AG10803 (cell line): ENCODE results near the gene APLP1.
"Not testable (repeated sequence)": the region's sequence is repeated elsewhere in the genome, so short reads cannot be mapped to it uniquely, and the experiment has no call there.

Source experiments
- DNase-seq: peaks from one replicate; pipeline ENCODE4 v3.0.0; 2010; ENCODE audit warnings: low read depth
- H3K4me3 ChIP-seq: 2 replicates; pipeline ENCODE4 v1.5.1; 2011; ENCODE audit warnings: mild to moderate bottlenecking, low read length, control low read depth
- TF ChIP-seq, protein P1 (sequence below): conservative IDR thresholded peaks from 2 replicates; pipeline ENCODE4 v1.5.1; 2011; ENCODE audit warnings: mild to moderate bottlenecking, low read length, control low read depth, inconsistent platforms

Gene APLP1

DNA sequence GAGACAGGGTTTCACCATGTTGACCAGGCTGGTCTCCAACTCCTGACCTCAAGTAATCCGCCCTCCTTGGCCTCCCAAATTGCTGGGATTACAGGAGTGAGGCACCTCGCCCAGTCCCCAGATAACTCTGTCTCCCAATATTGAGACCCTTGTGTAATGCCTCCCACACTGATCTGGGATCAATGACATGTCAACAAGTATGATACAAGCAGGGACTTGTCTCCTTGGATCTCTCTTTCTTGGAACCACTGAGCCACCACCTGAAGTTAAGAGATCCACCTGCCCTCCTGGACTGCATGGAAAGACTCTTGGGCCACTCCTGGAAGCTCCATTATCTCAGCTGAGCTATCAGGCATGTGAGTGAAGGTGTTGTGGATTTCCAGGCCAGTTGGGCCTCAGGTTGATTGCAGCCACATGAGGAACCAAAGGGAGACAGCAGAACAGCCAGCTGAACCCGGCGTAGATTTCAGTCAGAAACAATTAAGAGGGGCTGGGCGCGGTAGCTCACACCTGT is 16.9 kb downstream of the APLP1 start:
- no peak overlapping the region for H3K4me3 ChIP-seq
- no peak for DNase-seq
- TF ChIP-seq, protein P1, sequence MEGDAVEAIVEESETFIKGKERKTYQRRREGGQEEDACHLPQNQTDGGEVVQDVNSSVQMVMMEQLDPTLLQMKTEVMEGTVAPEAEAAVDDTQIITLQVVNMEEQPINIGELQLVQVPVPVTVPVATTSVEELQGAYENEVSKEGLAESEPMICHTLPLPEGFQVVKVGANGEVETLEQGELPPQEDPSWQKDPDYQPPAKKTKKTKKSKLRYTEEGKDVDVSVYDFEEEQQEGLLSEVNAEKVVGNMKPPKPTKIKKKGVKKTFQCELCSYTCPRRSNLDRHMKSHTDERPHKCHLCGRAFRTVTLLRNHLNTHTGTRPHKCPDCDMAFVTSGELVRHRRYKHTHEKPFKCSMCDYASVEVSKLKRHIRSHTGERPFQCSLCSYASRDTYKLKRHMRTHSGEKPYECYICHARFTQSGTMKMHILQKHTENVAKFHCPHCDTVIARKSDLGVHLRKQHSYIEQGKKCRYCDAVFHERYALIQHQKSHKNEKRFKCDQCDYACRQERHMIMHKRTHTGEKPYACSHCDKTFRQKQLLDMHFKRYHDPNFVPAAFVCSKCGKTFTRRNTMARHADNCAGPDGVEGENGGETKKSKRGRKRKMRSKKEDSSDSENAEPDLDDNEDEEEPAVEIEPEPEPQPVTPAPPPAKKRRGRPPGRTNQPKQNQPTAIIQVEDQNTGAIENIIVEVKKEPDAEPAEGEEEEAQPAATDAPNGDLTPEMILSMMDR: no peak

DNA sequence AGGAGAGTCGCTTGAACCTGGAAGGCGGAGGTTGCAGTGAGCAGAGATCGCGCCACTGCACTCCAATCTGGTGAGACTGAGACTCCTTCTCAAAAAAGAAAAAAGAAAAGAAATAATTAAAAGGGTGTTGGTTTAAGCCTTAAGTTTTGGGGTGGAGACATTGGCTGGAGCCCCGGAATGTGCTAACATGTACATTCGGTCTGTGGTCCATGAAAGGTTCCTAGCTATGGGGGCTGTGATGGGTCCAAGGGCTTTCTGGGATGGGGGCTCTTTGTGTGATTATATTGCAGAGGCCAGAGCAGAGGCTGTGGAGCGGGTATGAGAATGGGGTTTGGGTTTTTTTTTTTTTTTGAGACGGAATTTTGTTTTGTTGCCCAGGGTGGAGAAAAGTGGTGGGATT is 17.5 kb downstream of the APLP1 start:
- no peak overlapping the region for H3K4me3 ChIP-seq
- no peak for DNase-seq
- TF ChIP-seq, protein P1: no peak

DNA sequence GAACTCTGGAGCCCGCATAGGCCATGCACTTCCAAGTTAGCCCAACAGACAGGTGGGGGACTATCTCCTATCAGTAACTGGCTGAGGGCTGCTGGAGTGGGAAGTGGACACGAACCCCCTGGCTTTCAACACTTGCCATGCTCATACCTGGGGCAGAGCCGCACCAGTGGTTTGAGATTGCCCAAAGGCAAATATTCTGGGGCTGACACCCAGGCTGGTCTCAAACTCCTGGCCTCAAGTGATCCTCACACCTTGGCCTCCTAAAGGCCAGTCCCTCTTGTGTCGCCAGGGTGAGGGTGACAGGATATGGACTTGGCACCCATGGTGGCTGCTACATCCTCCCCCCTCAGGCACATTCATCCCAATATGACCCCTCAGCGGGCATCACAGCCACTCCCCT is 18.8 kb downstream of the APLP1 start:
- DNase-seq: no peak
- no peak overlapping the region for H3K4me3 ChIP-seq
- TF ChIP-seq, protein P1: no peak

DNA sequence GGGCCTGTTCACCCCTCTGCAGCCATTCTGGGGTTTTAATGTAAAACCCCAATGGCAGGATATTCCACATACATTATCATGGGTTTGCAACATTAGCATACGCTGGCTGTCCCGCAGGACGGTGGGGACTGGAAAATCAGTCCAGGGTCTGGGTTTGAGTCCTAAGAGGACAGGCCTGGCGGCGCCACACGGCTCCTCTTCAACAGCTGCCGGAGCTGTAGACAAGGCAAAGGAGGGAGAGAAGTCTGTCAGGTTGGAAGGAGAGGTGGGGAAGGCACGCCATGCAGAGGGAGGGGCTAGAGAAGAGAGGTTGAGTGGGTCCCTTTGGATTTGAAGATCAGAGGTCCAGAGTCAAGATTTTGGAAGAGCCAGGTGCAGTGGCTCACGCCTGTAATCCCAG is 20.0 kb downstream of the APLP1 start:
- no peak overlapping the region for H3K4me3 ChIP-seq
- DNase-seq: no peak
- TF ChIP-seq, protein P1: no peak

DNA sequence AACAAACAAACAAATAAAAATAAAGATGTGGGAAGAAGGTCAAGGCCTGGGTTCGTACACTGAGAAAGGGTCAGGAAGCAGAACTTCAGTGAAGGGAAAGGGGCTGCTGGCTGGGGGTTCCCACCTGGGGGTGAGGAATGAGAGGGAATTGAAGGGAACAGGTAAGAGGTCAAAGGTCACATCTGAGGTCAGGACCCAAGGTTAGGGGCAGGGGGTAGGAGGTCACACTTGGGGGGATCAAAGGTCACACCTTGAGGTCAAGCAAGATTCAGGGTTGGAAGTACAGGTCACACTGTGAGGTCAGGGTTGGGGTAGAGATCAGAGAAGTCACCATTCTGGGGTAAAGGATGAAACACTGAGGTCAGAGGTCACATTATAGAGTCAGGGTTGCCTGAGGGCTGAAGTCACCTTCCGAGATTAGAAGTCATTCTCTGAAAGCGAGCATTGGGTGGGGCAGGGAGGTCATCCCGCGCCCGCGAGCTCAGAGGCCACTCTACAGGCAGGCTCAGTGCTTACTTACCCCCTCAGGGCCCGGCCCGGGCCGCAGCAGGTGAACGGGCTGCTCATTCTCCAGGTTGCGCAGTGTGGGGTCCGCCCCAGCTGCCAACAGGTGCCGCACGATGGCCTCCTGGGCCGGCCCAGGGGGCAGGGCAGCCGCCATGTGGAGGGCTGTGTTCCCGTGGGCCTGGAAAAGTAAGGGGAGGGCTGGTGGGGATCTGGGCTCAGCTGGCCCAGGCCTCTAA is 21.2 kb downstream of the APLP1 start:
- TF ChIP-seq, protein P1: no peak
- H3K4me3 ChIP-seq: no peak overlapping the region
- DNase-seq: no peak

DNA sequence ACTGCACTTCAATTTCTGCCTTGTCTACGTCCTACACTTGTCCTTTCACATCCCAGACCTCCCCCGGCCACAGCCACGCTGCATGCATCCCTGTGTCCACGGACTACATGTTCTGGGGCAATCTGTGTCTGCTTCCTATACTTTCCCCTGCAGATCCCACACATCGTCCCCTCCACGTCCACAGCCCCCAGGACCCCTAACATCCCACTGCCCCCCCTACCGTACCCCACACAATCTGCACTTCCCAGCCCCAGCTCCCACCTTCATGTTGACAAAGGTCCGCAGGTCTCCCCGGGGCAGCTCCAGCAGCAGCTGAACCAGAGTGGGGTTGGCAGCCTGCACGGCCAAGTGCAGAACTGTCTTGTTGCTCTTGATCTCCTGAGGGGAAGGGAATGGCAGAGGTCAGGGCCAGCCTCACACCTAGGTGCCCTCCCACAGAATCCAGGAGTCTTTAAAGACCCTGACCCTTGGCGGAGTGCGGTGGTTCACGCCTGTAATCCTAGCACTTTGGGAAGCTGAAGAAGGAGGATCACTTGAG is 21.8 kb downstream of the APLP1 start:
- H3K4me3 ChIP-seq: no peak overlapping the region
- TF ChIP-seq, protein P1: no peak
- no peak for DNase-seq

DNA sequence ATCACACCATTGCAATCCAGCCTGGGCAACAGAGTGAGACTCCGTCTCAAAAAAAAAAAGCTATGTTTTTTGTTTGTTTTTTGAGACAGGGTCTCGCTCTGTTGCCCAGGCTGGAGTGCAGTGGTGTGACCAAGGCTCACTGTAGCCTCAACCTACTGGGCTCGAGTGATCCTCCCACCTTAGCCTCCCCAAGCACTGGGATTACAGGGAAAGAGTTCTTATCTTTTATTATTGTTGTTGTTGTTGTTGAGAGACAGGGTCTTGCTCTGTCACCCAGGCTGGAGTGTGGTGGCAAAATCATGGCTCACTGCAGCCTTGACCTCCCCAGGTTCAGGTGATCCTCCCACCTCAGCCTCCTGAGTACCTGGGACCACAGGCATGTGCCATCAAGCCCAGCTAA is 23.4 kb downstream of the APLP1 start:
- not testable (repeated sequence) for DNase-seq, H3K4me3 ChIP-seq
